A549 (cell line): ENCODE measurements around the gene CHST15. TPM values are rescaled to one million over a fixed set of nuclear protein-coding genes. Genes with fewer than 3 reads are reported as not detected.

ENCODE experiments used
- ATAC-seq, 2 experiments: fragments of 200-7000 bp in 1 of 2; fragments of >200 bp in 1 of 2; cut with Nextera tagmentation in 1 of 2; cut with Tn5 transposase in 1 of 2; 3 replicates each; pipeline versions ENCODE4 v1.8.0 to v1.9.1; 2018 to 2020; ENCODE audit warnings: mild to moderate bottlenecking in 1 of 2, moderate library complexity in 1 of 2
- CTCF ChIA-PET: fragments of 300-600 bp; sonication (Branson Sonifier 250); formaldehyde crosslinking; extraction: SDS; loops from one replicate; lab custom pipeline; 2021; ENCODE audit warnings: antibody characterized with exemption, inconsistent platforms; lab: Yijun Ruan, JAX
- POLR2A ChIA-PET: fragments of 350-600 bp; formaldehyde crosslinking; extraction: SDS; loops from one replicate; lab custom pipeline; 2021; ENCODE audit warnings: antibody characterized with exemption, inconsistent platforms; lab: Yijun Ruan, JAX
- DNase-seq, 2 experiments: peaks; one replicate each; pipeline versions ENCODE4 v3.0.0 to v3.0.0-alpha.2; 2011 to 2016; ENCODE audit warnings: low read depth in 1 of 2, low spot score in 1 of 2
- FAIRE-seq: peaks from 2 replicates; lab custom pipeline; 2011; peaks lifted over from hg19 to GRCh38; lab: Jason Lieb, UNC
- H3K27ac ChIP-seq, 2 experiments: fragments of >200 bp; sonication (Bioruptor Twin); formaldehyde crosslinking; 3 replicates each; pipeline ENCODE4 v1.5.1; 2016 to 2017
- H3K4me1 ChIP-seq: fragments of >200 bp; sonication (Bioruptor Twin); formaldehyde crosslinking; 3 replicates; pipeline ENCODE4 v1.6.1; 2016
- H3K4me2 ChIP-seq: fragments of >200 bp; sonication (Bioruptor Twin); formaldehyde crosslinking; 3 replicates; pipeline ENCODE4 v1.6.1; 2016
- H3K4me3 ChIP-seq: fragments of >200 bp; sonication (Bioruptor Twin); formaldehyde crosslinking; 3 replicates; pipeline ENCODE4 v1.5.1; 2016
- H3K9me3 ChIP-seq: fragments of >200 bp; sonication (Bioruptor Twin); formaldehyde crosslinking; 3 replicates; pipeline ENCODE4 v1.6.1; 2016
- ATOH8 ChIP-seq: fragments of 250-450 bp; sonication (Bioruptor Pico); IDR thresholded peaks from 2 replicates; pipeline ENCODE4 v1.5.0; 2020; ENCODE audit warnings: low read depth, mild to moderate bottlenecking, moderate library complexity
- CHD2 ChIP-seq: fragments of 150-350 bp; IDR thresholded peaks from 2 replicates; pipeline ENCODE4 v1.6.1; 2014; ENCODE audit warnings: low read length; ENCODE audit not compliant: partially characterized antibody
- CTCF ChIP-seq: fragments of >200 bp; sonication (Bioruptor Twin); formaldehyde crosslinking; IDR thresholded peaks from 3 replicates; pipeline ENCODE4 v1.5.1; 2016
- EHF ChIP-seq: fragments of 250-450 bp; sonication (Bioruptor Pico); IDR thresholded peaks from 2 replicates; pipeline ENCODE4 v1.5.0; 2020; ENCODE audit warnings: mild to moderate bottlenecking
- ESRRA ChIP-seq: fragments of 150-350 bp; IDR thresholded peaks from 2 replicates; pipeline ENCODE4 v1.6.1; 2014; ENCODE audit warnings: mild to moderate bottlenecking, low read length, borderline replicate concordance
- FOSB ChIP-seq: fragments of 250-450 bp; sonication (Bioruptor Pico); IDR thresholded peaks from 2 replicates; pipeline ENCODE4 v1.5.0; 2020; ENCODE audit warnings: mild to moderate bottlenecking, moderate library complexity
- FOXS1 ChIP-seq: fragments of 250-450 bp; sonication (Bioruptor Pico); IDR thresholded peaks from 2 replicates; pipeline ENCODE4 v1.5.0; 2020; ENCODE audit warnings: mild to moderate bottlenecking, moderate library complexity
- HMGXB4 ChIP-seq: fragments of 250-450 bp; sonication (Bioruptor Pico); IDR thresholded peaks from 2 replicates; pipeline ENCODE4 v1.5.0; 2021; ENCODE audit warnings: mild to moderate bottlenecking, moderate library complexity, borderline replicate concordance
- HOXB5 ChIP-seq: fragments of 250-450 bp; sonication (Bioruptor Pico); IDR thresholded peaks from 2 replicates; pipeline ENCODE4 v1.5.0; 2020; ENCODE audit warnings: mild to moderate bottlenecking, moderate library complexity
- KDM1A ChIP-seq: fragments of 200-600 bp; sonication (generic); IDR thresholded peaks from 2 replicates; pipeline ENCODE4 v1.6.1; 2016; ENCODE audit warnings: low read depth, mild to moderate bottlenecking
- NPAS2 ChIP-seq: fragments of 250-450 bp; sonication (Bioruptor Pico); IDR thresholded peaks from 2 replicates; pipeline ENCODE4 v1.8.0; 2022; ENCODE audit warnings: mild to moderate bottlenecking, moderate library complexity, borderline replicate concordance
- NR3C1 ChIP-seq: fragments of >200 bp; sonication (Bioruptor Twin); formaldehyde crosslinking; IDR thresholded peaks from 3 replicates; pipeline ENCODE4 v1.6.1; 2017
- POLR2AphosphoS2 ChIP-seq: conservative IDR thresholded peaks from 2 replicates; pipeline ENCODE4 v1.6.1; 2012; ENCODE audit warnings: low read length, improper control_type of control experiment, inconsistent platforms
- RCOR1 ChIP-seq: fragments of 150-350 bp; IDR thresholded peaks from 2 replicates; pipeline ENCODE4 v1.6.1; 2014; ENCODE audit warnings: antibody characterized with exemption, low read length, low read depth
- RNF2 ChIP-seq: fragments of 200-600 bp; sonication (generic); IDR thresholded peaks from 2 replicates; pipeline ENCODE4 v1.6.1; 2016; ENCODE audit warnings: low read depth, mild to moderate bottlenecking, antibody characterized with exemption, moderate library complexity, borderline replicate concordance
- SMC3 ChIP-seq: fragments of >200 bp; sonication (Bioruptor Twin); formaldehyde crosslinking; IDR thresholded peaks from 3 replicates; pipeline ENCODE4 v1.6.1; 2018; ENCODE audit warnings: inconsistent platforms
- SREBF2 ChIP-seq: fragments of 450-650 bp; IDR thresholded peaks from 2 replicates; pipeline ENCODE4 v1.6.1; 2014; ENCODE audit warnings: mild to moderate bottlenecking, moderate library complexity
- TP53 ChIP-seq: fragments of 250-450 bp; sonication (Bioruptor Pico); IDR thresholded peaks from 2 replicates; pipeline ENCODE4 v1.5.0; 2021; ENCODE audit warnings: mild to moderate bottlenecking, moderate library complexity
- ZFP36 ChIP-seq: fragments of 450-650 bp; IDR thresholded peaks from 2 replicates; pipeline ENCODE4 v1.6.1; 2014; ENCODE audit warnings: borderline replicate concordance; ENCODE audit not compliant: partially characterized antibody
- ZNF302 ChIP-seq: fragments of 250-450 bp; sonication (Bioruptor Pico); IDR thresholded peaks from 2 replicates; pipeline ENCODE4 v1.9.0; 2021; ENCODE audit warnings: inconsistent platforms, mild to moderate bottlenecking, moderate library complexity
- ZSCAN20 ChIP-seq: fragments of 250-450 bp; sonication (Bioruptor Pico); IDR thresholded peaks from 2 replicates; pipeline ENCODE4 v1.8.0; 2022; ENCODE audit warnings: mild to moderate bottlenecking, moderate library complexity
- whole genome bisulfite sequencing: methylation state at CpG from one replicate; pipeline ENCODE4 v1.1.6; 2017; ENCODE audit errors: missing lambda C conversion rate; 5-methylcytosine and 5-hydroxymethylcytosine counted together
- polyA plus RNA-seq, 4 experiments: library from polyadenylated mRNA; depleted of rRNA in 3 of 4; stranded (reverse); fragments of >200 nt; fragmentation: RNase III in 1 of 4; extraction: RNeasy Plus Mini Kit Qiagen cat#74134 plus additional on column Dnase treatment in 1 of 4; gene quantifications; 2 replicates in 3 of 4; 3 replicates in 1 of 4; pipeline ENCODE4 v1.2.3, GENCODE V29; 2011 to 2017

CHST15 gene
- polyA plus RNA-seq, 2 of the 4 experiments (the other 2 are of a cell fraction) = 5.1 to 10.3 TPM

DNA sequence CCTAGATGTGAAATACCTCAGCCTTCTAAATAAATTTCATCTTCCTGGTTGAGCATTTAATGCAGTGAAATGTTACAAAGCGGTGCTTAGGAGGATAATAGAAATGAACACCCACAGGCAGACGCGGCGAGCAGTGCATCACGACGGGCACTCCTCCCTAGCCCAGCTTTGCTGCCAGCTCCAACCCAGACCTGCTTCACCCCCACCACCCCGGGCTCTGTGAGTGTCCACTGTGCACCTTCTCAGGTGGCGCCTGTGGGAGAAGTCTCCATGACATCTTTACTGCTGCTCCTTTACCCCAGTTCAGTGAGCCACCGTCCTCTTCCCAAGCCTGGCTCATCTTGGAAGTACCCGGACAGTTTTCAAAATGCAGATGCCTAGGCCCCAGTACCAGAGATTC is 5.2 kb upstream of the CHST15 start:
- POLR2A ChIA-PET = no interaction called here
- Histone ChIP-seq H3K9me3 (0 out of 3 replicates have a peak, but pooled peaks cover 3% of the 10 kb centered on the region), H3K4me3 (no peak overlapping the region), H3K4me1 (peaks cover 6% of the 10 kb centered on the region; the same call in 2 of the 3 replicates), H3K4me2 (no peak overlapping the region), H3K27ac (no peak overlapping the region)
- TF ChIP-seq RNF2 = no peak
- TF ChIP-seq FOXS1 (CRISPR knock-in tag) = no peak
- FAIRE-seq = no peak
- CTCF ChIA-PET = interaction anchor here (1.0 to 2.6 kb wide), 3 partner anchors 10 to 103 kb away, joined by 3 to 14 read pairs (median 4); no protein-coding TSS in a partner anchor
- no peak for DNase-seq
- ATAC-seq = no peak
- WGBS = 81% methylated on average over 10 of the region's 10 CpGs

DNA sequence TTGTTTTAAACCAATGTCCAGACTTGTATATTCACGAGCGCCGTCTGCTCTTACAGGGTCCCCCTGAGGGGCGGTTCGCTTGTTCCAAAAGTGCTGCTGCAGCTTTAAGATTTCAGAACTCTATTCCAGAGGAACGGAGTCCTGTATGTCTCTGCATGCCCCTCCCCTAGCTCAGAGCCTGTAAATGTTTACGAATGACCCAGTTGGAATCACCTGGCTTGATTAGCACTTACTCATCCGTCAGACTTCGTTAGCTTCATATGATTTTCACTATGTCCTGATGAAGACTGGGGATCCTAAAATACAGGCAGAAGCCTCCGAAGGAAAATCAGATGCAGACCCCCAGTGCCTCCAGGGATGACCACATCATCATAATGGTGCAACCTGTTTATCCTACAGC is 4.5 kb upstream of the CHST15 start:
- Histone ChIP-seq H3K4me2 (no peak overlapping the region), H3K9me3 (0 out of 3 replicates have a peak, but pooled peaks cover 3% of the 10 kb centered on the region), H3K27ac (no peak overlapping the region), H3K4me3 (no peak overlapping the region), H3K4me1 (peaks cover 6% of the 10 kb centered on the region; the same call in 2 of the 3 replicates)
- CTCF ChIA-PET = interaction anchor here (1.0 to 2.6 kb wide), 3 partner anchors 10 to 102 kb away, joined by 3 to 14 read pairs (median 4); no protein-coding TSS in a partner anchor
- POLR2A ChIA-PET = no interaction called here
- ATAC-seq (no peak), DNase-seq (no peak), FAIRE-seq (no peak)
- WGBS = 57% methylated on average over 10 of the region's 10 CpGs
- TF ChIP-seq SREBF2 (no peak), FOSB (CRISPR knock-in tag) (no peak), CTCF (no peak), ATOH8 (no peak), HMGXB4 (CRISPR knock-in tag) (no peak), EHF (no peak), TP53 (no peak), HOXB5 (CRISPR knock-in tag) (no peak), KDM1A (no peak), ZSCAN20 (CRISPR knock-in tag) (no peak), RCOR1 (no peak), ESRRA (no peak), NPAS2 (CRISPR knock-in tag) (no peak), SMC3 (no peak), NR3C1 (no peak), ZFP36 (no peak), FOXS1 (CRISPR knock-in tag) (no peak), CHD2 (no peak), ZNF302 (CRISPR knock-in tag) (no peak), POLR2AphosphoS2 (no peak)
